Glutamatergic neuron (in vitro differentiated cells): ENCODE measurements around the gene FITM2. TPM values are rescaled to one million over a fixed set of nuclear protein-coding genes. Genes with fewer than 3 reads are reported as not detected.
"Not testable (repeated sequence)": the region's sequence is repeated elsewhere in the genome, so short reads cannot be mapped to it uniquely, and the experiment has no call there.

ENCODE experiments used
- DNase-seq: peaks from one replicate; pipeline ENCODE4 v3.0.0; 2022
- H3K27ac Mint-ChIP-seq: one replicate; pipeline ENCODE4 v1.8.0; 2020; ENCODE audit warnings: mild to moderate bottlenecking, mixed read lengths, inconsistent platforms; ENCODE audit not compliant: unreplicated experiment
- H3K27me3 Mint-ChIP-seq: one replicate; pipeline ENCODE4 v1.8.0; 2020; ENCODE audit warnings: mild to moderate bottlenecking, moderate library complexity, mixed read lengths, inconsistent platforms; ENCODE audit not compliant: unreplicated experiment
- H3K36me3 Mint-ChIP-seq: one replicate; pipeline ENCODE4 v1.8.0; 2020; ENCODE audit warnings: mild to moderate bottlenecking, mixed read lengths, inconsistent platforms; ENCODE audit not compliant: unreplicated experiment
- H3K4me1 Mint-ChIP-seq: one replicate; pipeline ENCODE4 v1.8.0; 2020; ENCODE audit warnings: mild to moderate bottlenecking, low read depth, mixed read lengths, inconsistent platforms; ENCODE audit not compliant: unreplicated experiment
- H3K4me3 Mint-ChIP-seq: one replicate; pipeline ENCODE4 v1.8.0; 2020; ENCODE audit warnings: mild to moderate bottlenecking, mixed read lengths, inconsistent platforms; ENCODE audit not compliant: unreplicated experiment
- H3K9me3 Mint-ChIP-seq: one replicate; pipeline ENCODE4 v1.8.0; 2020; ENCODE audit warnings: mild to moderate bottlenecking, moderate library complexity, mixed read lengths, inconsistent platforms; ENCODE audit not compliant: unreplicated experiment
- total RNA-seq: library from RNA; stranded (reverse); fragmentation: NEBNext Ultra II Directional; extraction: Animal tissue kit (Norgen Biotek cat#: 25700); gene quantifications from one replicate; pipeline ENCODE4 v1.2.1, GENCODE V29; 2021; ENCODE audit not compliant: unreplicated experiment
- TF ChIP-seq, protein P1 (sequence below): fragments of 200-600 bp; sonication (generic); IDR thresholded peaks from one replicate; pipeline ENCODE4 v1.5.0; 2021; ENCODE audit not compliant: partially characterized antibody, unreplicated experiment

FITM2 gene
- total RNA-seq, 1 donor from 2014 or later, result 6.5 TPM

- Mint-ChIP-seq H3K4me1 (peaks cover 3% of the 10 kb centered on the region), H3K27me3 (peaks cover 3% of the 10 kb centered on the region), H3K27ac (no peak overlapping the region), H3K36me3 (no peaks in the 10 kb centered on the region), H3K4me3 (no peak overlapping the region), H3K9me3 (peaks cover 2% of the 10 kb centered on the region)
- no peak for DNase-seq
- TF ChIP-seq, protein P1, sequence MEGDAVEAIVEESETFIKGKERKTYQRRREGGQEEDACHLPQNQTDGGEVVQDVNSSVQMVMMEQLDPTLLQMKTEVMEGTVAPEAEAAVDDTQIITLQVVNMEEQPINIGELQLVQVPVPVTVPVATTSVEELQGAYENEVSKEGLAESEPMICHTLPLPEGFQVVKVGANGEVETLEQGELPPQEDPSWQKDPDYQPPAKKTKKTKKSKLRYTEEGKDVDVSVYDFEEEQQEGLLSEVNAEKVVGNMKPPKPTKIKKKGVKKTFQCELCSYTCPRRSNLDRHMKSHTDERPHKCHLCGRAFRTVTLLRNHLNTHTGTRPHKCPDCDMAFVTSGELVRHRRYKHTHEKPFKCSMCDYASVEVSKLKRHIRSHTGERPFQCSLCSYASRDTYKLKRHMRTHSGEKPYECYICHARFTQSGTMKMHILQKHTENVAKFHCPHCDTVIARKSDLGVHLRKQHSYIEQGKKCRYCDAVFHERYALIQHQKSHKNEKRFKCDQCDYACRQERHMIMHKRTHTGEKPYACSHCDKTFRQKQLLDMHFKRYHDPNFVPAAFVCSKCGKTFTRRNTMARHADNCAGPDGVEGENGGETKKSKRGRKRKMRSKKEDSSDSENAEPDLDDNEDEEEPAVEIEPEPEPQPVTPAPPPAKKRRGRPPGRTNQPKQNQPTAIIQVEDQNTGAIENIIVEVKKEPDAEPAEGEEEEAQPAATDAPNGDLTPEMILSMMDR, result no peak
These were observed 23.7 kb upstream of the FITM2 start for GRCh38 chr20:44334709-44335108.

DNA sequence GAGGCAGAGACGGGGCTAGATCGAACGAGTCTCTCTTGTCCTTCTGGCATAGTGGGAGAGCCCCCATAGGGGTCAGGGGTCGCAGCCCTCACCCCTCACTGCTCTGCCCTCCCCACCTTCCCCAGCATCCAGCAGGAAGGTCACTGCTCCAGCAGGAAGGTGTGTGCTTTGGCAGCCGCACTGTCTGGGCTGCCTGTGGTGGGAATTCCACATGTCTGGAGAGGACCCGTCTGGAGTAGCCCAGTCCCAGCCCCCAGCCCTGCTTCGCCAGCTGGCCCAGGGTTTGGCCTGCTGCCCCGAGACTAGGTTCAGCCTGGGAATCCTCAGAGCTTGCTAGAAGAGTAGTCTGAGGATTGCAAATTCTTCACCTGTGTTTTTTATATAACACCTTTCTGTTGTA is 23.3 kb upstream of the FITM2 start:
- Mint-ChIP-seq H3K4me3 (no peak overlapping the region), H3K36me3 (no peaks in the 10 kb centered on the region), H3K4me1 (peaks cover 3% of the 10 kb centered on the region), H3K9me3 (peaks cover 2% of the 10 kb centered on the region), H3K27ac (no peak overlapping the region), H3K27me3 (peaks cover 3% of the 10 kb centered on the region)
- TF ChIP-seq, protein P1, result no peak
- DNase-seq, result no peak

GRCh38 chr20:44331201-44331600 is 20.2 kb upstream of the FITM2 start:
- TF ChIP-seq, protein P1, result no peak
- DNase-seq, result no peak
- H3K4me1 Mint-ChIP-seq, result no peaks in the 10 kb centered on the region
- no peak overlapping the region for H3K27ac Mint-ChIP-seq
- peaks cover 5% of the 10 kb centered on the region for H3K27me3 Mint-ChIP-seq
- no peaks in the 10 kb centered on the region for H3K36me3 Mint-ChIP-seq
- H3K4me3 Mint-ChIP-seq, result no peak overlapping the region
- H3K9me3 Mint-ChIP-seq, result peaks cover 2% of the 10 kb centered on the region

- Mint-ChIP-seq H3K4me3 (no peak overlapping the region), H3K27me3 (peaks cover 4% of the 10 kb centered on the region), H3K27ac (no peak overlapping the region), H3K36me3 (no peaks in the 10 kb centered on the region), H3K4me1 (peaks cover 5% of the 10 kb centered on the region), H3K9me3 (peaks cover 2% of the 10 kb centered on the region)
- DNase-seq, result no peak
- TF ChIP-seq, protein P1, result no peak
These were observed 17.4 kb upstream of the FITM2 start for GRCh38 chr20:44328428-44328827.

DNA sequence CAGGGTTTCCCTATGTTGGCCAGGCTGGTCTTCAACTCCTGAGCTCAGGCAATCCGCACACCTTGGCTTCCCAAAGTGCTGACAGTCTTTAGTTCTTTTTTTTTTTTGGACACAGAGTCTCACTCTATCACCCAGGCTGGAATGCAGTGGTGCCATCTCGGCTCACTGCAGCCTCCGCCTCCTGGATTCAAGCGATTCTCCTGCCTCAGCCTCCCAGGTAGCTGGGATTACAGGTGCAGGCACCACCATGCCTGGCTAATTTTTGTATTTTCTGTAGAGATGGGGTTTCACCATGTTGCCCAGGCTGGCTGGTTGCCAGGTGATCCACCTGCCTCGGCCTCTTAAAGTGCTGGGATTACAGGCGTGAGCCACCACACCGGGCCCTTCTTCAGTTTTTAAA is 16.7 kb upstream of the FITM2 start:
- not testable (repeated sequence) for H3K27ac Mint-ChIP-seq, H3K4me3 Mint-ChIP-seq, DNase-seq, H3K9me3 Mint-ChIP-seq, H3K27me3 Mint-ChIP-seq, H3K4me1 Mint-ChIP-seq, H3K36me3 Mint-ChIP-seq
